Measurements from ENCODE around the gene AKAP8. TPM values are rescaled to one million over a fixed set of nuclear protein-coding genes. Genes with fewer than 3 reads are reported as not detected.
"Not testable (repeated sequence)": the region's sequence is repeated elsewhere in the genome, so short reads cannot be mapped to it uniquely, and the experiment has no call there.

Gene AKAP8
- total RNA-seq, 1 donor from 2014 or later, result 62.1 TPM

GRCh38 chr19:15419413-15420025, 39.9 kb upstream of the AKAP8 start:
- Mint-ChIP-seq H3K36me3 (ENCODE audit: low read depth) (peaks cover 51% of the 10 kb centered on the region), H3K4me3 (ENCODE audit: low read depth) (peak overlapping the region; percentile 99), H3K27me3 (ENCODE audit: low read depth) (no peaks in the 10 kb centered on the region), H3K9me3 (peaks cover 5% of the 10 kb centered on the region), H3K4me1 (ENCODE audit: low read depth) (peaks cover 33% of the 10 kb centered on the region), H3K27ac (peak overlapping the region; percentile 30)
- no peak for DNase-seq (ENCODE audit: low spot score)
- intact Hi-C loops (cut with micrococcal nuclease), result loop anchor here (1.0 to 5.0 kb wide), 6 partner anchors 13 to 292 kb away; partner anchors contain the start of gene AKAP8

DNA sequence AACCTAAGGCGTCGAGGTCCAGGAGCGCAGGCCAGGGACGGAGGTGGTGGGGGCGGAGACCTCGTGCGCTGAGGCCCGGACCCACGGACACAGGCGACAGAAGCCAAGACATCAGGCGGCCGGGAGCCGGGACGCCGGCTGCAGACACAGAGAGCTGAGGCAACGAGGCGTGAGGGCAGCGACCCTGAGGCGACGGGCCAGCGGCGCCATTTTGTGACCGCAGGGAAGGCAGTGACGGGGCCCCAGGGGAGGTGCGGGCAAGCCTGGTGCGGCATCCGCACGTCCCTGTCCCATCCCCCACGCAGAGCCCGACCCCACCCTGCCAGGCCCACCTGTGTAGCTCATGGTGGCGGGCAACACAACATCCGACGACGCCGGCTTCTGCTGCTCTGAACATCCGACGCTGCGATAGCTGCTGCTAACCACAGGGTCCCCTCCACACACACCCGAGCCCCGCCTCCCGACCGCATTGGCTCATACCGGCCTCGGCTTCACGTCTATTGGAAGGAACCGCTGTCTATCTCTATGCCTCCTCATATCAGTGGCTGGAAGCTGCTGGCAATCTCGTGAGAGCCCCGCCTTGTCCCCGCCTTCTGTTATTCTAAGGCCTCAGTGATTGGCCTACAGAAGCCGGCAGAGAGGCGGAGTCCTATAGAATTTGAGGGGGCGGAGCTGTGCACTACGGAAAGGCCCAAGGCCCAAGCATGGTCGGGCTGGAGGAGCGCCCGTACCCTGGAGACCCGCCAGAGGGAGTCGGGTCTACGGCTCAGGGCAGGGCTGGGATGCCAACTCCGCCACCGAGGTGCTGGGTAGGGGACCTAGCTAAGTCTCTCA, 39.2 kb upstream of the AKAP8 start, which contains the start of gene AKAP8L:
AKAP8L (minus strand) TSS at position 410 of the 834 bp plus-strand sequence; CDS start at position 345, 65 bp downstream.
- H3K36me3 Mint-ChIP-seq (ENCODE audit: low read depth), result peaks cover 45% of the 10 kb centered on the region
- peaks cover 33% of the 10 kb centered on the region for H3K4me1 Mint-ChIP-seq (ENCODE audit: low read depth)
- no peaks in the 10 kb centered on the region for H3K27me3 Mint-ChIP-seq (ENCODE audit: low read depth)
- H3K4me3 Mint-ChIP-seq (ENCODE audit: low read depth), result peak within 1 kb of the TSS; percentile 99
- peaks cover 5% of the 10 kb centered on the region for H3K9me3 Mint-ChIP-seq
- H3K27ac Mint-ChIP-seq, result peak within 1 kb of the TSS; percentile 99
- DNase-seq (ENCODE audit: low spot score), result peak; percentile 99
- intact Hi-C loops (cut with micrococcal nuclease), result loop anchor here (1.0 to 5.0 kb wide), 6 partner anchors 14 to 291 kb away; partner anchors contain the start of gene AKAP8

DNA sequence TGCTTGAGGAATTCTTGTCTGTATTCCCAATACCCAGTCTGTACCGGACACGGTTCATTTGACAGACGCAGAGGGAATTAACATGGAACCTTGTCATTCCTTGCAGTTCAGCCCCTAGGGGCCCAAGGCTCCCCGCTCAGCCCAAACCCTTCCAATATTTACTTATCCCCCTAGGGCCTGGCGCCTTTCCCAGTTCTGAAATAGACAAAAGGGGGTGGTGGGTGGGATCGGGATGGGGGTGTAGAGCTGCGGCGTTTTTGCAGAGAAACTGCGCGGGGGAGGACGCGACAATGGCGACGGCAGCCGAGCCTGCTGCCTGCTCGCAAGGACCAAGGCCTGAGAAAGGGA, 38.6 kb upstream of the AKAP8 start:
- no peaks in the 10 kb centered on the region for H3K9me3 Mint-ChIP-seq
- no peak for DNase-seq (ENCODE audit: low spot score)
- H3K4me1 Mint-ChIP-seq (ENCODE audit: low read depth), result peaks cover 33% of the 10 kb centered on the region
- H3K4me3 Mint-ChIP-seq (ENCODE audit: low read depth), result peak overlapping the region; percentile 99
- H3K27me3 Mint-ChIP-seq (ENCODE audit: low read depth), result no peaks in the 10 kb centered on the region
- peaks cover 41% of the 10 kb centered on the region for H3K36me3 Mint-ChIP-seq (ENCODE audit: low read depth)
- peak overlapping the region; percentile 70 for H3K27ac Mint-ChIP-seq
- intact Hi-C loops (cut with micrococcal nuclease), result loop anchor here (5.0 kb wide), 1 partner anchor 291 kb away; a partner anchor contains a TSS

- Mint-ChIP-seq H3K36me3 (ENCODE audit: low read depth) (peaks cover 39% of the 10 kb centered on the region), H3K27ac (peak overlapping the region; percentile 70), H3K27me3 (ENCODE audit: low read depth) (no peaks in the 10 kb centered on the region), H3K9me3 (no peaks in the 10 kb centered on the region), H3K4me3 (ENCODE audit: low read depth) (peak overlapping the region; percentile 99), H3K4me1 (ENCODE audit: low read depth) (peaks cover 36% of the 10 kb centered on the region)
- intact Hi-C loops (cut with micrococcal nuclease), result loop anchor here (5.0 kb wide), 1 partner anchor 290 kb away; a partner anchor contains a TSS
- DNase-seq (ENCODE audit: low spot score), result no peak
Measured at GRCh38 chr19:15417699-15418098, 38.1 kb upstream of the AKAP8 start.

GRCh38 chr19:15412832-15413231, 33.2 kb upstream of the AKAP8 start:
- Mint-ChIP-seq H3K27ac (no peak overlapping the region), H3K4me3 (ENCODE audit: low read depth) (no peak overlapping the region), H3K4me1 (ENCODE audit: low read depth) (peaks cover 21% of the 10 kb centered on the region), H3K36me3 (ENCODE audit: low read depth) (peaks cover 43% of the 10 kb centered on the region), H3K9me3 (no peaks in the 10 kb centered on the region), H3K27me3 (ENCODE audit: low read depth) (no peaks in the 10 kb centered on the region)
- intact Hi-C loops (cut with micrococcal nuclease), result no loop called here
- no peak for DNase-seq (ENCODE audit: low spot score)

- H3K27me3 Mint-ChIP-seq (ENCODE audit: low read depth); H3K4me3 Mint-ChIP-seq (ENCODE audit: low read depth); H3K27ac Mint-ChIP-seq; H3K4me1 Mint-ChIP-seq (ENCODE audit: low read depth); DNase-seq (ENCODE audit: low spot score); intact Hi-C loops (cut with micrococcal nuclease); H3K9me3 Mint-ChIP-seq: not testable (repeated sequence)
- H3K36me3 Mint-ChIP-seq (ENCODE audit: low read depth), result peaks cover 41% of the 10 kb centered on the region
Measured at GRCh38 chr19:15411351-15411750, 31.8 kb upstream of the AKAP8 start.

GRCh38 chr19:15404780-15405211, 25.2 kb upstream of the AKAP8 start:
- H3K9me3 Mint-ChIP-seq, result no peaks in the 10 kb centered on the region
- intact Hi-C loops (cut with micrococcal nuclease), result no loop called here
- no peak for DNase-seq (ENCODE audit: low spot score)
- peaks cover 45% of the 10 kb centered on the region for H3K36me3 Mint-ChIP-seq (ENCODE audit: low read depth)
- no peak overlapping the region for H3K4me3 Mint-ChIP-seq (ENCODE audit: low read depth)
- no peaks in the 10 kb centered on the region for H3K27me3 Mint-ChIP-seq (ENCODE audit: low read depth)
- peaks cover 8% of the 10 kb centered on the region for H3K4me1 Mint-ChIP-seq (ENCODE audit: low read depth)
- H3K27ac Mint-ChIP-seq, result peak overlapping the region; percentile 42

DNA sequence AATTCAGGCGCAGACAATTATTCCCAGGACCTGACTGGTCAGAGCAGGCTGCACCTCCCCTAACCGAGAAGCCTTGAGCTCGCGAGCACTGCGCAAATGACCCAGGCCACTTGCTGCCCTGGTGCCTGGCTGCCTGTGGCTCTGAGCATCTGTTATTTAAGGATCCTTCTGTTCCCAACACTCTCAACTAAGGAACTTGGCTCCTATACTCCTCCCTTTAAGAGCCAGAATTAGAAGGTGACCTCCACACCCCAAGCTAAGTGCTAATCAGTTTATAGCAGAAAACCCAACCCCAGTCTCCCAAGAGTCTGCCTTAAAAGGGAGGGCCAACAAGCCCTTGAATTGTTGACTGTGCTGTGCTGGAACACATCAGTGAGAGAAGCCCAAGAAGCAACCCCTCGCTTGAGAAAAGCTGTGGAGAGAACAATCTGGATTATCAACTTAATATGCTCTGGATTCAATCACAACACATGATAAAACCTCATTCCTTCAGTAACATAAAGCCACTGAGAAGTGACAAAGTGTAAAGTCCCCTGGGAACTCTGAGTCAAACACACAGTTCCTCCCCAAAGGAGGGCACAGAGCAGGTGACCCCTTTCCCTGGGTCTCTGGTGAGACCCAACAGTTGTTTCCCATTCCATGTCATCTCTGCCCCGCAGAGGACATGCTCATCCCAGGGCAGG, 24.7 kb upstream of the AKAP8 start:
- intact Hi-C loops (cut with micrococcal nuclease), result no loop called here

GRCh38 chr19:15403151-15403531, 23.6 kb upstream of the AKAP8 start:
- intact Hi-C loops (cut with micrococcal nuclease), result no loop called here
- H3K9me3 Mint-ChIP-seq, result no peaks in the 10 kb centered on the region
- H3K36me3 Mint-ChIP-seq (ENCODE audit: low read depth), result peaks cover 42% of the 10 kb centered on the region
- H3K4me1 Mint-ChIP-seq (ENCODE audit: low read depth), result peaks cover 8% of the 10 kb centered on the region
- no peaks in the 10 kb centered on the region for H3K27me3 Mint-ChIP-seq (ENCODE audit: low read depth)
- no peak for DNase-seq (ENCODE audit: low spot score)
- no peak overlapping the region for H3K27ac Mint-ChIP-seq
- H3K4me3 Mint-ChIP-seq (ENCODE audit: low read depth), result no peak overlapping the region

More for the DNA sequence above, 24.7 kb upstream of the AKAP8 start:
- no peak for DNase-seq (ENCODE audit: low spot score)
- peaks cover 45% of the 10 kb centered on the region for H3K36me3 Mint-ChIP-seq (ENCODE audit: low read depth)
- no peaks in the 10 kb centered on the region for H3K9me3 Mint-ChIP-seq
- H3K27me3 Mint-ChIP-seq (ENCODE audit: low read depth), result no peaks in the 10 kb centered on the region
- no peak overlapping the region for H3K4me3 Mint-ChIP-seq (ENCODE audit: low read depth)
- peak overlapping the region; percentile 42 for H3K27ac Mint-ChIP-seq
- H3K4me1 Mint-ChIP-seq (ENCODE audit: low read depth), result peaks cover 8% of the 10 kb centered on the region

DNA sequence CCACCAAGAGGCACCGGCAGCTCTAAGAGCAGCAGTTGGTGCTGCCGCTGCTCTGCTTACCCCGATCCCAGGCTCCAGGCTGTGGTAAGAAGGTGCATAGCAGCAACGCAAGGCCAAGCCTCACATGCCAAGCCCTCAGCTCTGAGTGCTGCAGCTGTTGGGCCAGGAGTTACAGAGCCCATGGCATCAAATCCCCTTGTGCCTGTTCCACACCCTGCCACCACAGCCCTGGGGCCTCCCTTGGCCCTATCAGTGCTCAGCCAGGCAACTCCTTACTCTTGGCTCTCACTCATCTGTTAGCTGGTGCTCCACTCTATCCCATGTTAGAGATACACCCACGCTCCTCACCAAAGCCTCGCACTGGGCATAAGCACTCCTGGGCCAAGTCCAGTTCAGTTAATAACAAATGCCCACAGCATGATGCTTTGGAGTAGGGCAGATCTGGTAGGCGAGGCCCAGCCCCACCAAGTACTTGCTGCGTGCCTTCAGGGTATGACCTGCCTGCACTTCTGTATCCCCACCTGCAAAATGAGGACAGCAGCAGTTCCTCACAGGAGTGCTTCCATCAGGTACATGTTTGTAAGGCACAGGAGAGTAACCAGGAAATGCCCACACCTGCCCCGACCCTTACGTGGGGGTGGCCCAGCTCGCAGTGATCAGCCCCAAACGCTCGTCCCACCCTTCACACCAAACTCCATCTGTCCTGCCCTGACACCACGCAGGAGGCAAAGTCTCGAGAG, 23.0 kb upstream of the AKAP8 start:
- peaks cover 43% of the 10 kb centered on the region for H3K36me3 Mint-ChIP-seq (ENCODE audit: low read depth)
- H3K4me3 Mint-ChIP-seq (ENCODE audit: low read depth), result no peak overlapping the region
- H3K4me1 Mint-ChIP-seq (ENCODE audit: low read depth), result peaks cover 8% of the 10 kb centered on the region
- no peaks in the 10 kb centered on the region for H3K27me3 Mint-ChIP-seq (ENCODE audit: low read depth)
- H3K9me3 Mint-ChIP-seq, result no peaks in the 10 kb centered on the region
- no peak overlapping the region for H3K27ac Mint-ChIP-seq
- intact Hi-C loops (cut with micrococcal nuclease), result no loop called here
- DNase-seq (ENCODE audit: low spot score), result no peak

- H3K4me1 Mint-ChIP-seq (ENCODE audit: low read depth), result peaks cover 8% of the 10 kb centered on the region
- intact Hi-C loops (cut with micrococcal nuclease), result no loop called here
- H3K27ac Mint-ChIP-seq, result no peak overlapping the region
- H3K4me3 Mint-ChIP-seq (ENCODE audit: low read depth), result no peak overlapping the region
- no peaks in the 10 kb centered on the region for H3K9me3 Mint-ChIP-seq
- no peaks in the 10 kb centered on the region for H3K27me3 Mint-ChIP-seq (ENCODE audit: low read depth)
- H3K36me3 Mint-ChIP-seq (ENCODE audit: low read depth), result peaks cover 51% of the 10 kb centered on the region
- no peak for DNase-seq (ENCODE audit: low spot score)
Measured at GRCh38 chr19:15401397-15401710, 21.8 kb upstream of the AKAP8 start.
